GM18951 (cell line): ENCODE measurements around the gene NQO2.

Experiments used
- POLR2A ChIP-seq: IDR thresholded peaks from 4 replicates; pipeline ENCODE4 v1.6.1; 2011; ENCODE audit warnings: mild to moderate bottlenecking; ENCODE audit not compliant: insufficient read length, insufficient read depth; ENCODE audit errors: extremely low read depth
- in situ Hi-C: fragments of 300-500 bp; cut with MboI; formaldehyde crosslinking; loops from one replicate; pipeline ENCODE4 v1.12.0; 2022; ENCODE audit warnings: low sequenced_read_pairs, mixed read lengths, inconsistent platforms; ENCODE audit not compliant: unreplicated experiment

The NQO2 gene

GRCh38 chr6:2973676-2974075 is 26.0 kb upstream of the NQO2 start:
- in situ Hi-C loops, result no loop called here

DNA sequence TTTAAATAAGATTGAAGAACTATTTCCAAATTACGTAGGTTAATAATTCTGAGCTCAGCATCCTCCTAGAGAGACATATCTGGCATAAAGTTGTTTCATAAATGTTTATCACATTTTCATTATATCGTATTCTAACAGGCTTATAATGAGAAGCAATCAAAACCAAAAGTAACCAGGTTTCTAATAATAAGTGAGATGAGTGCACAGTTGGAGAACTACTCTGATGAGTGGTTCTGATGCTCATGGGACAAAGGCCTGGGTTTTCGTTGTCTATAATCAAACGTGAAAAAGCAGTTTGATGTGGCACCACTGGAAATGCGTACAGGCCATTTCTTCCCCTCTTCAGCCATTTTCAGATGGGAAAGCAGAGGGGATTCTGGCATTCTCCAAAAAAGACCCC is 23.6 kb upstream of the NQO2 start:
- in situ Hi-C loops, result no loop called here
- no peak for TF ChIP-seq POLR2A

More at GRCh38 chr6:2973676-2974075, 26.0 kb upstream of the NQO2 start:
- no peak for TF ChIP-seq POLR2A

GRCh38 chr6:2976571-2977085 is 23.1 kb upstream of the NQO2 start:
- no peak for TF ChIP-seq POLR2A
- in situ Hi-C loops, result no loop called here

DNA sequence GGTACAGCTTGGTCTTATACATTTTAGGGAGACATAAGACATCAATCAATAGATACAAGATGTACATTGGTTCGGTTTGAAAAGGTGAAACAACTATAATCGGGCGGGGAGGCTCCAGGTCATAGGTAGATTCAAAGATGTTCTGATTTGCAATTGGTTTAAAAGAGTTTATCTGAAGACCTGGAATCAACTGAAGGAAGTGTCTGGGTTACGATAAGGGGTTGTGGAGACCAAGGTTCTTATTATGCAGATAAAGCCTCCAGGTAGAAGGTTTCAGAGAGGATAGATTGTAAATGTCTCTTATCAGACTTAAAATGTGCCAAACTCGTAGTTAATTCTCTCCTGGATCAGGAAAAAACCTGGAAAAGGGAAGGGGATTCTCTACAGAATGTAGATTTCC is 22.4 kb upstream of the NQO2 start:
- TF ChIP-seq POLR2A, result no peak
- in situ Hi-C loops, result no loop called here

- no peak for TF ChIP-seq POLR2A
- in situ Hi-C loops, result no loop called here
Observed at GRCh38 chr6:2977799-2978590, 21.7 kb upstream of the NQO2 start.

DNA sequence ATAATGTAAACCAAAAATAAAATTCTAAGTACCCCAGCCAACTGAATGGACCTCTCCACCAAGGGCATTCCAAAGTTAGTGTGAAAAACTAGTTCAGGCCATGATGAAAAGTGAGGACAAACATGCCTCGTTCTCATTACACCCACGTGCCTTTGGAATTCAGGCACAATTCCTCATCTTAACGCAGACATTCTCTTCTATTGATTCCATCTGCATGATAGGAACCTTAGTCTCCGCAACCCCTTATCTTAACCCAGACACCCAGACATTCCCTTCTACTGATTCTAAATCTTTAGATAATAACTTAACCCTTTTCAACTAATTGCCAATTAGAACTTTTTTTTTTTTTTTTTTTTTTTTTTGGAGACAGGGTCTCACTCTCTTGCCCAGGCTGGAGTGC is 20.8 kb upstream of the NQO2 start:
- in situ Hi-C loops, result no loop called here
- TF ChIP-seq POLR2A, result no peak

DNA sequence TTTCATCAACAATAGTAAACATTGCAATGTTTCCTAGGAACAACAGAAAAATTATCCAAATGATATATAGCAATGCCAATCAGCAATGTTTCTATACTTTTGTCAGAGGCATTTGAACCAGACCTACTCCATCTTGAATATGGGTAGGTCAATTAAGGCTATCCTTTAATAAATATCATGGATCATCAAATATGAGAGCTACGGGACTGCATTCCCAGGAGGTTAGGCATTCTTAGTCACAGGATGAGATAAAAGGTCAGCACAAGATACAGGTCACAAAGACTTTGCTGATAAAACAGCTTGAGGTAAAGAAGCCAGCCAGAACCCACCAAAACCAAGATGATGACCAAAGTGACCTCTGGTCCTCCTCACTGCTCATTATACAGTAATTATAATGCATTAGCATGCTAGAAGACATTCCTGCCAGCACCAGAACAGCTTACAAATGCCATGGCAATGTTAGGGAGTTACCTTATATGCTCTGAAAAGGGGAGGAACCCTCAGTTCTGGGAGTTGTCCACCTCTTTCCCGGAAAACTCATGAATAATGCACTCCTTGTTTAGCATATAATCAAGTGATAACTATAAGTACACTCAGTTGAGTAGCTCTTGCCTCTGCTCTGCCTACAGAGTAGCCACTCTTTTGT is 19.8 kb upstream of the NQO2 start:
- no peak for TF ChIP-seq POLR2A
- in situ Hi-C loops, result no loop called here

GRCh38 chr6:2980465-2980855 is 19.2 kb upstream of the NQO2 start:
- no peak for TF ChIP-seq POLR2A
- in situ Hi-C loops, result no loop called here

GRCh38 chr6:2982426-2983117 is 17.1 kb upstream of the NQO2 start:
- TF ChIP-seq POLR2A, result no peak
- in situ Hi-C loops, result no loop called here

- no peak for TF ChIP-seq POLR2A
- in situ Hi-C loops, result no loop called here
Observed at GRCh38 chr6:2984738-2985406, 14.8 kb upstream of the NQO2 start.

- in situ Hi-C loops, result no loop called here
Observed at GRCh38 chr6:2986722-2987221, 12.9 kb upstream of the NQO2 start.

DNA sequence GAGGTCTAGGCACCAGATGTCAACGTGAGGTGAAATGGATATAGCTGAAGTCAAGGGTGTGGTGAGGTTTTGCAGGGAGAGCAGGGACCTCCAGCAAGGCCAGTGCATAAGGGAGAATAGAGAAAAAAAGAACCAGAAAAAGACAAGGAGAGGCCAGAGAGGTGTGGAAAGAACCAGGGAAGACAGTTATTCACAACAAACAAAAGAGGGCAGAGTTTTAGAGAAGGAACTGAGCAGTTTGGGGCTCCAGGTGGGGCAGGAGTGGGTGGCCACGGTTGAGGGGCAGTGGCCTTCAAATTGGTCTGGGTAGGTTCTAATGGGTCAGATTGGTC is 11.6 kb upstream of the NQO2 start:
- TF ChIP-seq POLR2A, result no peak
- in situ Hi-C loops, result no loop called here

More at GRCh38 chr6:2986722-2987221, 12.9 kb upstream of the NQO2 start:
- no peak for TF ChIP-seq POLR2A
